Activated CD4-positive, alpha-beta T cell treated with anti-CD3 and anti-CD28 coated beads, Interleukin-2, amount 50 U/mL, for 48 hours (primary cell): ENCODE results near the gene RGL2.

Experiments used
- DNase-seq, 2 experiments: peaks; one replicate each; pipeline ENCODE4 v3.0.0-alpha.2; 2020

Gene RGL2

DNA sequence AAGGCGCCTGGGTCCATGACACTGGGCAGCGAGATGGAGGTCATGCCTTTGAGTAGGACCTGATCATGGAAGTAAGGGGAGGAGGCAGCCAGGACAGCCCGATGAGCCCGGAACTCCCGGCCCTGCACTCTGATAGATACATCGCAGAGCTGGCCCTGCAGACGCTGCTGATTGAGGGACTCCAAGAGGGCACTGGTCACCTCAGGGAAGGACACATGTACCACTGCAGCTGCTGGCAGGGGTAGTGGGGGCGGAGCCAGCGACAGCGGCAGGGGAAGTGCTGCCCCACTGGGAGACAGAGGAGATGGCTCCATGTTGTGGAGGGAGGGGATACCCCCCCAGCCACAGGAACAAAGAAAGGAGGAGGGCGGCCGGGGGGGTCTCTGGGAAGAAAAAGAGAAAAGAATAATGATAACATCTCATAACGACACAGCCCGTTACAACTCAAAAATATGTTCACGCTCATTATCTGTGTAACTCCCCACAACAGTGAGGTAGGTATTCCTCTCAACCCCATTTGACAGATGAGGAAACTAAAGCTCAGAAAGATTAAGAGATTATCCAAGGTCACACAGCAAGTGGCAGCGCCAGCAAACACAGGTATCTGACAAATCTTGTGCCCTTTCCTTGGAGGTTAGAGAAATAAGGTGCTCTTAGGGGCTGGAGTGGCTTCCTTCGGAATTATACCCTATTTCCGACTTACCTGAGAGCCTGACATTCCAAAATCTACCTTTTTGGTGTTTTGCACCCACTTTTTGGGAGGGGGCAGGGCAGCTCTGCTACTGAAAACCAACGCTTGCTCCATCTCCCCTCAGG lies 18.1 kb upstream of the RGL2 start:
- DNase-seq, result no peak

DNA sequence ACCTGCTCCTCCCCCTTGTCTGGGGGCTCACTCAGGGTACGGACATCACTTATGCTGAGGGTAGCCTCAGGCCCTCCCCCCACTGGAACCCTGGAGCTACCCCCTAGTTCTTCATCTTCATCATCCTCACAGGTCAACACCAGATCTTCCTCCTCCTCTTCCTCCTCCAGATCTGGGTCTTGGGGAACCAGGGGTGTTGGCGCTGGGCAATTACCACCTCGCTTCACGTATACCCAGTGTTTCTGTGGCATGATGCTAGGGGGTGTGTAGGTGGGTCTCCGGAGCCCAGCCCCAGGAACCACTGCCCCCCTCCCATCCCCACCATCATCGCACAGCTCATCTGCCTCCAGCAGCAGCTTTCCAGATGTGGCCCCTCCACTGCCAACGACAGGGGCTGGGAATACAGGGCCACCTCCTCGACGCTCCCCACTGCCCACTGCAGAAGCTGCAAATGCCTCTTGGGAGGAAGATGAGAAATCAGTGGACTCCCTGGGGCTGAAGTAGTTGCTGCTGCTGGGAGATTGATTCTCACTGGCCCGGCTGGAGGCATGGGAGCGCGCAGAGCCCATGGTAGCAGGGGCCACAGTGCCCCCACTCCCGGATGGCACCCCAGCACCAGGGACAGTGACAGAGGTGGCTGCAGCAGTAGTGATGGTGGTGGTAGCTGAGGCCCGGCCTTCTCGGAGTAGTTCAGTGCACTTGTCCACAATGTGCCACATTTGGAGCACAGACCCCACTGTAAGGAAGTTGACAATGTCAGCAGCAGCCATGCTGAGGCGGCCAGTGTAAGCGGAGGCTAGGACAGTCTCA lies 17.3 kb upstream of the RGL2 start:
- DNase-seq, result no peak

GRCh38 chr6:33314943-33315792 lies 16.4 kb upstream of the RGL2 start:
- peak; percentile 28 to 31 for DNase-seq

GRCh38 chr6:33314515-33314942 lies 15.8 kb upstream of the RGL2 start:
- peak; percentile 58 to 73 for DNase-seq

DNA sequence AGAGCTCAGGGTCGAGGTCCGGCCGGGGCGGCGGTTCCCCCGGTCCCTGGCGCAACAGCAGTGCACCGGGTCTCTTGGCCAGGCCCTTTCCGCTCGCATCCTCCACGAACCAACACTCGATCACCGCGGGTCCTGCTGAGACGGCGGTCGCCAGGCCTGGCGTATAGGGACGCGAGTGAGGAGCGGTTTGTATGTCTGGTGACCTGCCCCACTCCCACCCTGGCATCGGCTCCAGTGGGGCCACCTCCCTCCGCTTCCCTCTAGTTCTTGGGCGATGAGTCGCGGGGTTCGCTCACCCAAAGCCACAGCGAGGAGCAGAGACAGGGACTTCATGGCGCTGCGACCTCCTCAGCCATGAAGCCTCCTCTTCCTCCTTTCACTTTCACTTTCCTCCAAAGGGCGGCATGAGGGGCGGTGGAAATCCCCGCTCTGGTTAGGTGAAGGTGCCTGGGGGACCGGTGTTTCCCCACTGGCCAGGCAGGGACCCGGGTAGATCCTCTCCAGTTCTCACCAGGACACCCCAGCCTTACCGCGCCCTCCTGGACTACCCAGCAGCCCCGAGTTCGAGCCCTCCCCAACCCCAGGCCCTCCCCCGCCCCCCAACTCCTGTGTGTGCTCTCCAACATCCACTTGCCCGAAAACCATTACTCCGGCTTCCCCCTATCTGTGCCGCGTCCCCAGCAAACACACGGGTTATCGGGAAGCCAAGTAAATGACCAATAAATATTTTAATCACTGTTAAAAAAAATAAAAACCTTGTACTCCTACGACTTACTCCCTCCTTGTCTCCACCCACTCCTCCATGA lies 15.2 kb upstream of the RGL2 start, which contains the start of gene TAPBP:
TSS of gene TAPBP (minus strand) at position 370 of the 806 bp plus-strand sequence. CDS start at position 333, 37 bp downstream.
- DNase-seq, result peak; percentile 86 to 88

DNA sequence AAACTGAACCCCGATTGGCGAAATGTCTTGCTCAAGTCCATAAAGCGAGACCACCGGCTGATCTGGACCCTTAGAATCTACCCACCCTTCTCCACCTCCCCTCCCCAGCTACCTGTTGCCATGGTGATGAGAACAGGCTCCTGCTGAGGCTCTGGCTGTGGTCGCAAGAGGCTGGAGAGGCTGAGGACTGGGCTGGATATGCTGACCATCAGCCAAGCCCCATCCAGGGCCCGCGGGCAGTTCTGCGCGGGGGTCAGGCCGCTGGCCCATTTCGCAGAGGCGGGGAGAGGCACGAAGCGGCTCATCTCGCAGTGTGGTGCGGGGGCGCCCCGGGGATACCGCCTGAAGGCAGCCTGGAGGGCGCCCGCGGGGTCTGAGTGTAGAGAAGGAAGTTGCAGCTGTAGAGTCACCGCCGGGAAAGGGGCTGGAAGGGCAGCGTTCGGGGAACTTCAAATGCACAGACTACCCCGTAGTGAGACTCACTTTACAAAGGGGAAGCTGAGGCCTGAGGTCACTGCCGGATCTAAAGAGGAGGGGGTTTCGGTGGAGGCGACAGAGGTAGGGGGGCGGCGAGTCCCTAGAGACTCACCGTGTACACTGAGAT lies 14.5 kb upstream of the RGL2 start:
- peak; percentile 49 to 61 for DNase-seq

DNA sequence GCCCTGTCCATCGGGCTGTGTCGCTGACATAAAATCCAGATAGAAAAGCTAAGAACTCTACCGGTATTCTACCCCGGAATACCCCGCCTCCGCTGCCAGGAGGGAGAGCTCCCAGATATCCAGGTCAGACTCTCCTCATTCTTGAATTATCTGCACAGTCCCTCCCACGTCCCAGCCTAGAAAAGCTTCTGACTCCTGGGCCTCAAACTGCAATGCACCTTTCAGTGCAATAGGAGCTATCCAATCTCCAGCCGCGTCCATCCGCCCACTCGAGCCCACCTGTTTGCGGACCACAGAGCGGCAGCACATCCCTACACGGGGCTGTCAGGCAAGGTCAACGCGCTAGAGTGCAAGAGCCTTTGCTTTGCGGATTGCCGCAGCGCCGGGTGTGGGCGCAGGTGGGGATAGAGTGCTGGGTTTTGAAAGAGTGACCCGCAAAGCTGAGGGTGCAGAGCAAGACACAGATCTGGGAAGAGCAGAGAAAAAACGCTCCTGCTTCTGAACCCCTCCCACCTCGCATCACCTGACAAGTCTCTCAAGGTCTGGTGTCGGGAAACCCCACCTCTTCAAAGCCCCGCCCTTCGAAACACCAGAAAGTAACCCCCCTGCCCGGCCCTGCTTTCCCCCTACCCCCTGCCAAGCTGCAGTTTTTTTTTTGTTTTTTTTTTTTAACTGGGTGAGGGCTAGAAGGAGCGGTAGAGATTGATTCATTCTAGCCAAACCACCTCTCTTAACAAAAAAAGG lies 13.8 kb upstream of the RGL2 start:
- DNase-seq, result peak; percentile 80 to 85

DNA sequence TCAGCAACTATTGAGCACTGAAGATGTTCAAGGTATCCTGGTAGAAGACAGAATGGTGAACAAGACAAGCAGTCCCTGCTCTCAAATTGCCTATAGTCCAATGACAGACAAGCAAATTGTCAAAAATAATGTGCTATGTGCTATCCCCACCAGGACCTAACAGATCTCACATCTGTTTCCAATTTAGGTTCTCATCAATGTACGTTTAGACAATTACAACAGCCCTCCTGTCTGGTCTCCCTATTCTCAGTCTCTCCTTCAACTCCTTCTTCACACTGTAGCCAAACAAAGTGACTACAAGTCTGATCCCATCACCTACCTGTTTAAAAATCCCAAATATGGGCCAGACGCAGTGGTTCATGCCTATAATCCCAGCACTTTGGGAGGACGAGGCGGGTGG lies 7.6 kb upstream of the RGL2 start:
- no peak for DNase-seq

- no peak for DNase-seq
Measured at GRCh38 chr6:33305052-33305451, 6.3 kb upstream of the RGL2 start.

- DNase-seq, result no peak
Measured at GRCh38 chr6:33304216-33304615, 5.5 kb upstream of the RGL2 start.

- DNase-seq, result no peak
Measured at GRCh38 chr6:33301877-33302276, 3.1 kb upstream of the RGL2 start.

GRCh38 chr6:33299237-33299944 lies 649 bp upstream of the RGL2 start:
- peak; percentile 94 to 96 for DNase-seq

GRCh38 chr6:33297956-33298772 lies 578 bp downstream of the RGL2 start:
- peak; percentile 65 to 77 for DNase-seq

DNA sequence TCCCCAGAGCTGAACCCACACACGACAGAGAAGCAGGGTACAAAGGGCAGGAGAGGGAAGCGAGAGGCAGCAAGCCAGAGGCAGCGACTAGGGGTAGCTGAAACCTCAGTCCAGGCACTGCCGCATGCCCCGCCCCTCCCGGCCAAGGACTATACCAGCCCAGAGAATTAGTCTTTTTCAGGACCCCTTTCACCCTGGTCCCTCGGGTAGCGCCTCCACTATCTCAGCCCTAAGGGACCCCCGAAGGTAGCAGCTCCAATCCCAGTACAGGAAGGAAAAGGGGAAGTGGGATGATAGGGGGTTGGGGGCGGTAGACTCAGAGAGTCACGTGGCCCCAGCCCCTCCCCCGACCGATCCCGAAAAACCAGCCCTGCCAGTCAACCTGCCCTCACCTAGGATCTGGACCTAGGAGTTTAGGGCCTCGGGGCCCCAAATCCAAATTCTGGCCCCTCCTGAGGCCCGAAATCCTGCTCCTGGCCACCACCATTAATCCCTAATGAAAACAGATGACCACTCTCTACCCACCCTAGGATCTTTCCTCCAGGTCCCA lies 1.3 kb downstream of the RGL2 start:
- DNase-seq, result no peak

GRCh38 chr6:33296797-33297405 lies 1.8 kb downstream of the RGL2 start:
- no peak for DNase-seq

- DNase-seq, result no peak
Measured at GRCh38 chr6:33295621-33296369, 2.9 kb downstream of the RGL2 start.

DNA sequence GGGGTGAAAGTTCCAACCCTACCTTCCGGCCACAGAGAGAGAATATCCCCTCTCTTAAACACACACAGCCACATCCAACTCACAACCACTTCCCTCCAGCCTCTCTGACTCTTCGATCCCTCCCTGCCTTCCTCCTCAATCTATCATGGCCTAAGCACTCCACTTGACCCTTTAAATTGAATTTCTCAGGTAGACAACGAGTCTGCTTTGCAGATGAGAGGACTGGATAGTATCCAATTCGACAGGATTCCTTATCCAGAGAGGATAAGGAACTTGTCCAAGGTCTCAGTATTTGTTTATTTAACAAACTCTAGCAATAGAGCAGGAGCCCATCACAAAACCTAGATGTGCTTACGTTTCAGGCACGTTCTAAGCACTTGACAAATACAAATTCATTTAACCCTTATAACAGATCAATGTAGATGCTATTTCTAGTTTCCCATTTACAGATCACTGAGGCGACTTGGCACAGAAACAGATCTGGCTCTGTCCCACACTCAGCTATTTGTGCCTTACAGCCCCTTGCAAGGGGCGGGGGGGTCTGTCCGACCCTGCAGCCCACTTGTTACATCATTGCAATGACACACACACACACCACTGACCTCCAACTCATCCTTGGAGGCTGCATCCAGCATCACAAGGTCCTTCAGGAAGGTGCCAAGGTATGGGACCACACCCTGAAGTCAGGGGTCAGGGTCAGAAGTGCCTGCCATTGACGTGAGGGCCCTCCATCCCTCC lies 4.5 kb downstream of the RGL2 start:
- no peak for DNase-seq
